Heart right ventricle (tissue), 16 donors: Measurements from ENCODE around the gene HOXB2. TPM values are rescaled to one million over a fixed set of nuclear protein-coding genes. Genes with fewer than 3 reads are reported as not detected.

ENCODE experiments used
- ATAC-seq, 8 donors: fragments of 200-7000 bp; cut with Tn5 transposase; one replicate each; pipeline ENCODE4 v1.9.1; 2020; ENCODE audit warnings: mild to moderate bottlenecking in 8 of 8, moderate library complexity in 8 of 8, moderate number of reproducible peaks in 1 of 8
- DNase-seq, 2 donors: peaks; one replicate each; pipeline ENCODE4 v3.0.0-alpha.2; 2020
- H3K27ac ChIP-seq, 10 donors: fragments of 200-600 bp; sonication (generic) in 2 of 10; one replicate each; pipeline versions ENCODE4 v1.5.0 to v1.8.0; 2020 to 2022; ENCODE audit warnings: mild to moderate bottlenecking in 3 of 10
- H3K27me3 ChIP-seq, 7 donors: fragments of 200-600 bp; one replicate each; pipeline ENCODE4 v1.8.0; 2021 to 2022; ENCODE audit warnings: mild to moderate bottlenecking in 2 of 7
- H3K36me3 ChIP-seq, 9 donors: fragments of 200-600 bp; sonication (generic) in 1 of 9; one replicate each; pipeline versions ENCODE4 v1.5.0 to v1.8.0; 2020 to 2022; ENCODE audit warnings: mild to moderate bottlenecking in 2 of 9
- H3K4me1 ChIP-seq, 9 donors: fragments of 200-600 bp; sonication (generic) in 1 of 9; one replicate each; pipeline versions ENCODE4 v1.5.0 to v1.8.0; 2020 to 2022; ENCODE audit warnings: mild to moderate bottlenecking in 4 of 9
- H3K4me3 ChIP-seq, 10 donors: fragments of 200-600 bp; sonication (generic) in 2 of 10; one replicate each; pipeline versions ENCODE4 v1.5.0 to v1.8.0; 2020 to 2022; ENCODE audit warnings: mild to moderate bottlenecking in 7 of 10, moderate library complexity in 2 of 10
- H3K9me3 ChIP-seq, 11 donors: fragments of 200-600 bp in 10 of 11; sonication (generic) in 2 of 11; one replicate each; pipeline versions ENCODE4 v1.5.0 to v1.8.0; 2013 to 2022; ENCODE audit warnings: mild to moderate bottlenecking in 2 of 11, control low read depth in 1 of 11, moderate library complexity in 1 of 11
- WGBS, 2 donors: extraction: QIAGEN DNeasy Blood & Tissue Kit; methylation state at CpG; one replicate each; pipeline ENCODE4 v1.1.7; 2013; ENCODE audit warnings: inconsistent platforms in 1 of 2; 5-methylcytosine and 5-hydroxymethylcytosine counted together
- intact Hi-C, 10 donors: fragments of 100-400 bp; cut with DNase I; formaldehyde crosslinking; loops; one replicate each; pipeline versions ENCODE4 v1.11.1 to v1.14.2; 2022
- polyA plus RNA-seq, 2 donors: library from polyadenylated mRNA; stranded (reverse); fragments of 200-250 nt; gene quantifications; one replicate each; pipeline ENCODE4 v1.2.3, GENCODE V29; 2013
- total RNA-seq, 10 donors: library from RNA; stranded (reverse); fragmentation: NEBNext Ultra II Directional in 3 of 10; extraction: Animal tissue kit (Norgen Biotek cat#: 25700) in 3 of 10; gene quantifications; one replicate each; pipeline versions ENCODE4 v1.2.1 to v1.2.4, GENCODE V29; 2021 to 2023
- TF ChIP-seq, protein P1 (sequence below), 9 donors: fragments of 200-600 bp; sonication (generic) in 2 of 9; IDR thresholded peaks; one replicate each; pipeline versions ENCODE4 v1.5.0 to v1.8.0; 2021 to 2022; ENCODE audit warnings: antibody characterized with exemption in 9 of 9, mild to moderate bottlenecking in 5 of 9, moderate library complexity in 1 of 9
- donor health status: Arrhythmogenic right ventricular cardiomyopathy.
- donor health status: ischemic (EF 13 %, LVEDD 7.1; RV severe dilation, severe dysfunction).
- donor health status: healthy with polysubstance abuse.
- donor health status: DM: no; HTN: yes; CAD: no.
- donor health status: DM: no; HTN: no; CAD: no.
- donor health status: ischemic (EF 25% LVEDD 6.9; RV normal size, moderate dysfunction).
- donor health status: ischemic (EF 25% LVEDD 5.7; RV mildly dilated, moderate dysfunction).
- donor health status: healthy.
- donor health status: DM: yes; HTN: yes; CAD: no.
- donor health status: Ischemic cardiomyopathy.
- donor health status: ischemic (EF 35%, LVEDD 5.7; RV mildly dilated, moderate dysfunction).
- donor health status: nonischemic (EF 11% LVEDD 7.7; RV severe dilation, severe dysfunction).
- donor health status: DM: yes; HTN: yes; CAD: no.
- donor health status: PGD.
- donor health status: ischemic (EF 29% LVEDD 5.4; RV normal size, mild dysfunction).
- donor health status: nonischemic (EF 23%, LVEDD 6.1; RV moderate dilation, normal function).

Gene HOXB2
- total and polyA plus RNA-seq, 12 donors = 0.47 to 7.9 (median 2.2) TPM

DNA sequence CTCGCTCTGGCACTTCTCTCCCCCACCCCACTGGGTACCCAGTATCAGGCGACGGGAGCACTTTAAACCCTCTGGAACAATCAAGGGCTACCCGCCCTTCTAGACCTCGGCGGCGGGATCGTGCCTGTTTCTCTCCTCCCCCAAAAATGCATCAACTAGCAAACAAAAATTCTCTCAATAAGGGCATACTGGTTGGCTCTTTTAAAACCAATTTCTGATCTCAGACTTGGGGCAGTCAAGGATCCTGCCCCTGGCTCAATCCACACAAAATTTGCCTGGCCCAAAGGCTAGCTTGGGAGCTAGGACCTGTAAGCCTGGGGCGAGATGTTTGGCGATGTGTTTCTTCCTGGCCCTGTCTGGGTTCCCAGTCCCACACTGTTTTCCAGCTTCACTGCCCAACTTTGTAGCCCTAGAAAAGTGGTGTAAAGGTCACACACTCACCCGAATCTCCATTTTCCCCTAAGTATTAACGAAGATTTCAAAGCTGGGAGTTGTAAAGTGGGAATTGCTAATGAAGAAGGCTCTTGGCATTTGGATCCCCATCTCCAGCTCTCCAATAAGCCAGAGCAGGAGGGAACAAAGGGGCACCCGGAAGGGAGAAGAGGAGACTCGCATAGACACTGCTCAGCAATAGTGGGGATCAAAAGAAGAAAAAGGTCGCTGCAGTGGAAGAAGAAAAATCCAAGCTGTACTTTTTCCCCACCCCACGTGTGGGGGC lies 14.4 kb upstream of the HOXB2 start:
- no peak overlapping the region for H3K27ac ChIP-seq
- H3K4me1 ChIP-seq = peaks cover 0 to 25% (median 1%) of the 10 kb centered on the region in 9 donors
- DNase-seq (no peak), ATAC-seq (no peak)
- intact Hi-C loops = no loop called here
- TF ChIP-seq, protein P1, sequence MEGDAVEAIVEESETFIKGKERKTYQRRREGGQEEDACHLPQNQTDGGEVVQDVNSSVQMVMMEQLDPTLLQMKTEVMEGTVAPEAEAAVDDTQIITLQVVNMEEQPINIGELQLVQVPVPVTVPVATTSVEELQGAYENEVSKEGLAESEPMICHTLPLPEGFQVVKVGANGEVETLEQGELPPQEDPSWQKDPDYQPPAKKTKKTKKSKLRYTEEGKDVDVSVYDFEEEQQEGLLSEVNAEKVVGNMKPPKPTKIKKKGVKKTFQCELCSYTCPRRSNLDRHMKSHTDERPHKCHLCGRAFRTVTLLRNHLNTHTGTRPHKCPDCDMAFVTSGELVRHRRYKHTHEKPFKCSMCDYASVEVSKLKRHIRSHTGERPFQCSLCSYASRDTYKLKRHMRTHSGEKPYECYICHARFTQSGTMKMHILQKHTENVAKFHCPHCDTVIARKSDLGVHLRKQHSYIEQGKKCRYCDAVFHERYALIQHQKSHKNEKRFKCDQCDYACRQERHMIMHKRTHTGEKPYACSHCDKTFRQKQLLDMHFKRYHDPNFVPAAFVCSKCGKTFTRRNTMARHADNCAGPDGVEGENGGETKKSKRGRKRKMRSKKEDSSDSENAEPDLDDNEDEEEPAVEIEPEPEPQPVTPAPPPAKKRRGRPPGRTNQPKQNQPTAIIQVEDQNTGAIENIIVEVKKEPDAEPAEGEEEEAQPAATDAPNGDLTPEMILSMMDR (IDR thresholded peaks at IDR 0.05) = no peak
- H3K36me3 ChIP-seq = no peaks in the 10 kb centered on the region
- no peaks in the 10 kb centered on the region for H3K9me3 ChIP-seq
- no peak overlapping the region for H3K4me3 ChIP-seq
- H3K27me3 ChIP-seq = peaks cover 8 to 98% (median 90%) of the 10 kb centered on the region in 7 donors
- WGBS, 2 donors = 40 to 56% methylated on average over 16 of the region's 16 CpGs

DNA sequence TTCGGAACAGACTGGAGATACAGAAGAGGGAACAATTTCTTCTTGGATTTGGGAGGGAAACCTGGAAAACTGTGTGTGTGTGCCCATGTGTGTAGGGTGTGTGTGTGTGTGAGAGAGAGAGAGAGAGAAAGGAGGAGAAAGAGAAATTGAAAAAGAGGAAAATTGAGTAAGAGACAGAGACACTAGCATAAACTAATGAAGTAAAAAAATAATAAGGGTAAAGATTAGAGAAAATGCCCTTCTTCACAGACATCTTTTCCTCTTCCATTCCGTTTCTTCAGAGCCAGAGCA lies 13.9 kb upstream of the HOXB2 start:
- Histone ChIP-seq H3K9me3 (no peaks in the 10 kb centered on the region), H3K4me1 (peaks cover 0 to 26% (median 0%) of the 10 kb centered on the region in 9 donors), H3K27ac (no peak overlapping the region), H3K4me3 (no peak overlapping the region), H3K27me3 (peaks cover 3 to 98% (median 92%) of the 10 kb centered on the region in 7 donors), H3K36me3 (no peaks in the 10 kb centered on the region)
- DNase-seq (no peak), ATAC-seq (no peak)
- WGBS, 2 donors = 53 to 63% methylated on average over 2 of the region's 2 CpGs
- intact Hi-C loops = no loop called here
- TF ChIP-seq, protein P1 (IDR thresholded peaks at IDR 0.05) = no peak

DNA sequence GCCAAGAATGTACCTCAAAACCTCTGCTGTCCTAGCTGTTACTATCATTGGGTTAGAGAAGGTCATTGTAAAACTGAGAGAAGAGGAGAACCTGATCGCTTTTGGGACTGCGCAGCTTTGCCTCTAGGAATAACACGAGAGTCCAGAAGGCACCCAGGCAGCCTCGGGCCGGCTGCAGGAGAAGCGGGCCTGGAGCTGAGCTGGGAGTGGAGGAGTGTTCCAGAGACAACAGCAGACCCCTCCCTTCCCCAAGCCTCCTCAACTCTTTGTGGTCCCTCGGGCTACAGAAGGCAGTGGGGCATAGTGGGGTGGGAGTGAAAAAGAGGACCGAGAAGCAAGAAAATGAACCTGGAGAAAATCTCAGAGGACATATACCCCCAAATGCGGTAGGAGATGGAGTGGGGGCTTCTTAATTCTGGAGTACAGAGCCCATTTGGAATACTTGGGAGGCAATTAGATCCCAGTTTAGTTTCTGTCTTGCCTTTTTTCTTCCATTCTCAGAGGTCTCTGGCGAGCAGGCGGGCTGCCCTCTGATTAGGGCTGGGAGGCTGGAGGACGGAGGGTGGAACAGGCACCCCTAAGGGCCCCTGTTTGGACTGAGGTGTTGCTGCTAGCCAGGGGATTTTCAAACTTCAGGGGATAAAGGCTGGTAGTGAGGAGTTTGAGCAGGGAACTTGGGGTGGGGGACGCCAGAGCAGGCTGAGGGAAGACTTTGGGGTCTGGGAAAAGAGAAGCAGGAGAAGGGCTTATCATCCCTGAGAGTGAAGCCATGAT lies 13.3 kb upstream of the HOXB2 start:
- WGBS, 2 donors = 51 to 52% methylated on average over 13 of the region's 13 CpGs
- H3K27me3 ChIP-seq = peaks cover 0 to 98% (median 90%) of the 10 kb centered on the region in 7 donors
- intact Hi-C loops = no loop called here
- ATAC-seq (no peak), DNase-seq (no peak)
- H3K36me3 ChIP-seq = no peaks in the 10 kb centered on the region
- TF ChIP-seq, protein P1 (IDR thresholded peaks at IDR 0.05) = no peak
- no peaks in the 10 kb centered on the region for H3K9me3 ChIP-seq
- no peak overlapping the region for H3K27ac ChIP-seq
- no peak overlapping the region for H3K4me3 ChIP-seq
- H3K4me1 ChIP-seq = peaks cover 0 to 26% (median 0%) of the 10 kb centered on the region in 9 donors

DNA sequence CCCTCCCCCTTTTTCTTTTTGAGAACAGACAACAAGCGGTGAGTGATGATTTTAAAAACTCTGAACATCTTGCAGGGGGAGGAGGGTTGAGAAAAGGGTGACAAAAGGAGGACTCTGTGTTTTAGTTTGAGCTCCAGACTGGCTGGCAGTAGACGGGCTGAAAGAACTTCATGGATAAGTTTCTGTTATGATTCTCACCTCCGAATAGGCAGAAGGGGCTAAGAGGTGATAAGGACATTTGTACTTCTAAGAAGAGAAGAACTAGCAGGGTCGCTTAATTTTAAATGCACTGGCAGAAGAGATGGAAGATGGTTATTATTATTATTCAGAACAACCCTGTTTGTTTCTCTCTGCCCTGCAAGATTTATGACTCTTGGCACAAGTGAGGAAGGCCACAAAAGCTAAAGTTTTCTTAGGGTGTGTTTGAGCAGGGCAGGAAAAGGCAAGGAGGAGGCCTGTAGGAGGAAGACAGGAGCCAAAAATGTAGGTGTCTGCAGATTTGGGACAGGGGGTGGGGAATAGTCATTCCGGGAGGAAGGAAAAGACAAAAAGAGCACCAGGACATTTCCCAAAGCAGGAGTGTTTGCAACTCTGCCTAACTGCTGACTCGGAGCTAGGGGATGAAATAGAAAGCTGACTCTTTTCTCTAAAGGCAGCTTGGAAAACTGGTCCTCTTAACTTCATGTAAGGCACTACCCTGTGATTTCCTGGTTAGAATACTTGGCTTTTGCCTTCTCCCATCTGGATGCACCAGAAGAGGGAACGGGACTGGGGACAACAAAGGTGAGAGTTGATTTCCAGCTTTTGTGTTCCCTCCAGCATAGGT lies 11.9 kb upstream of the HOXB2 start:
- ATAC-seq = no peak
- WGBS, 2 donors = 40 to 43% methylated on average over 7 of the region's 7 CpGs
- Histone ChIP-seq H3K9me3 (no peaks in the 10 kb centered on the region), H3K4me1 (peaks cover 0 to 26% (median 0%) of the 10 kb centered on the region in 9 donors), H3K27me3 (peaks cover 0 to 98% (median 90%) of the 10 kb centered on the region in 7 donors), H3K36me3 (no peaks in the 10 kb centered on the region), H3K4me3 (no peak overlapping the region), H3K27ac (no peak overlapping the region)
- TF ChIP-seq, protein P1 (IDR thresholded peaks at IDR 0.05) = no peak
- no peak for DNase-seq
- intact Hi-C loops = no loop called here
